Stimulated activated CD8-positive, alpha-beta memory T cell treated with anti-CD3 and anti-CD28 coated beads, Interleukin-2, amount 100 ng/mL, for 48 hours (primary cell): ENCODE results near the gene PPID.
"Not testable (repeated sequence)": the region's sequence is repeated elsewhere in the genome, so short reads cannot be mapped to it uniquely, and the experiment has no call there.

ENCODE experiments used
- DNase-seq, 2 donors: peaks; one replicate each; pipeline ENCODE4 v3.0.0-alpha.2; 2020; ENCODE audit warnings: low read depth in 2 of 2

The PPID gene

DNA sequence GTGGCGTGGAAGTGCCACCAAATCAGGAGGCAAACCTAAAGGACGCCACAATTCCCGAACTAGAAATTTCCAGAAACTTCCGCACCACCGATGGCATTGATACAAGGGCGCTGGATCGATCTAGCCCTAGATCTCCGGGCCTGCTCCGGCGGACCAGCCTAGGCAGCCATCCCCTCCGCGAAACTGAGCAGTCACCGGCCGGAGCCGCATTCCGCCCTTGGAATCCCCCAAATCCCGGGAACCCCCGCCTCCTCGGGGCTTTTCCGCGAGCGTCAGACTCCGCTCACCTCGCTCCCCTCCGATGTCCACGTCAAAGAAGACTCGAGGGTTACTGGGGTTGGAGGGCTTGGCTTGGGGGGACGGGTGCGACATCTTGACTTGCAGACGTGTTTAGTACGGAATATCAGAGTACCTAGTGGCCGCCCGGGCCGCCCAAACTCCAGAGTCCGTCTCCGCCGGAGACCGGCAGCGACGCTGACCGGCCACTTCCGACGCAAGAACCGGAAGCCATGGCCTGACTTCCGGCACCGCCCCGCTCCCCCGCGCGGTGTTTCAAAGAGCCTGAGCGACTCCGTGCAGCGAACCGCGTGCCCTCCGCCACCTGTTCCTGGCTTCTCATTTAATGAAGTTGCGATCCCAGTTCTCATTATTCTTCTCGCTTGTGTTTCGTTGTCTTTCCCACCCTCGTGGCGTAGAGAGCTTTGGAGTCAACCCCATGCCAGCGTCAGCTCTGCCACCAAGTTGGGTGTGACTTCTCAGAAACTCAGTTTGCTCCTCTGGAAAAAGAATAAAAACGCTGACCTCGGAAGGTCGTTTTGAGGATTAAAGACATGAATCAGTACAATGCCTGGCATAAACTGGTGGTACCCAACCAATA lies at the start of gene PPID:
Gene PPID (minus strand): TSS at position 480 of the 877 bp plus-strand sequence. CDS start 108 bp downstream, at position 372.
- DNase-seq, result peak; percentile 72 to 80

DNA sequence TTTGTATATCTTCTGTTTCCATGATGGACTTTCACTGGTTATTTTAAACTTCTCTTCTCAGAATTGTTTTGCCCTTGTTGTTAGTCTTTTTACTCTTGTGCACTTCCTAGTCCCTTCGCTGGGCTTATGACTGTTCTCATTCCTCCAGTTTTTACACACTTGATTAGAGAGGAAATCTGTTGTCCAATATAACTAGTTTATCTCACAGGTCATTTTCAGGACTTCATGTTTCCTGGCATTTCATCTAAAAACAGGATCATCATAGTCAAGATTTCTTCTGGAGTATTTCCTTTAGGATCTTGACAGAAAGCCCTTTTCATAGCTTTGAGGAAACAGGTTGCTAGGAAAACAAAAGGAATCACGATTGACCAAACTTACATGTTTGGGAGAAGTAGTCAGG lies 48.6 kb upstream of the PPID start:
- no peak for DNase-seq

DNA sequence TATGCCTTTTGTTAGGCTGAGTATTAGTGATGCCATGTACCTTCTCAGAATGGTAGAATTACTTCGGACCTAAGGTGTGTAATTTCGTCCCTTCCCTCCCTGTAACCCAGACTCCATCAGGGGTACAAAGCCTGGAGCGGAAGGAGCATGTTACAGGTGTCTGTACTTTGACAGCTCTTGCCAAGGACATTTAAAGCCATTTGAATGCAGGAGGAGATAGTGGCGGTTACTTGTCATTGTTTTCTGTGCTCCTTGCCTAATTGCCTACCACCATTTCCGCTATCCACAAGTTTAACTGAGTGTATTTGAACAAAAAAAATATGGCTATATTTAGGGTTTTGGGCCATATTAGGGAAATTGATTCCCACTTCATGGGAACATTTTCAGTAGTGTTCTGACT lies 47.5 kb upstream of the PPID start:
- DNase-seq, result no peak

DNA sequence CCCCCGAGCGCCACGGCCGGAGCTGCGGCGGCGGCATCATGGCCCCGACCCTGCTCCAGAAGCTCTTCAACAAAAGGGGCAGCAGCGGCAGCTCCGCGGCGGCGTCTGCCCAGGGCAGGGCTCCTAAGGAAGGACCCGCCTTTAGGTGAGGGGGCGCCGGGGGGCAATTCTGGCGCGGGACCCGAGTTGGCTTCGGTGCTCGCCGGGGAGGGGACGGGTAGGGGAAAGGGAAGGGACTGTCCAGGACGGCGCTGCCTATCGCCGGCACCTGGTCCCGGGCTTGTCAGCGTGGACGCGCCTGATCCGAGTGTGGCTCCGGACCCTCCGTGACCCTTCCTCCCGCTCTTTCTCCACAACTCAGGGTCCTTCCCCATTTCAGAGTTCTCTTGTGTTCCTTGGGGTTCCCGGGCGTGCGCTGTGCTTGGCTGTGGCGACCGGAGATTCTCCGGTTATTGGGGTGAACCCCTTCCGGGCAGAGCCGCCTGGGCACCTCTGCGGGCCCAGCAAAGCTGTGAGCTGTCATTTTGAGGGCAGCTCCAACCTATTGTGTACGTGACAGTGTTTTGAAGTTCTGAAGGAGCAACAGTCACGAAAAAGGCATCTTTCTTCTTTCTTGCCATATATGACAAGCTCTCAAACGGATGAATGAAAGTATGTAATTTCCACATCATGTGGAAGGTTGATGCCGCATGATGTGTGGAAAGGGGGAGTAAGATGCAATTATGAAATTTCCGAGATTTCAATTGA lies 46.2 kb upstream of the PPID start:
- DNase-seq, result peak; percentile 16 to 23

DNA sequence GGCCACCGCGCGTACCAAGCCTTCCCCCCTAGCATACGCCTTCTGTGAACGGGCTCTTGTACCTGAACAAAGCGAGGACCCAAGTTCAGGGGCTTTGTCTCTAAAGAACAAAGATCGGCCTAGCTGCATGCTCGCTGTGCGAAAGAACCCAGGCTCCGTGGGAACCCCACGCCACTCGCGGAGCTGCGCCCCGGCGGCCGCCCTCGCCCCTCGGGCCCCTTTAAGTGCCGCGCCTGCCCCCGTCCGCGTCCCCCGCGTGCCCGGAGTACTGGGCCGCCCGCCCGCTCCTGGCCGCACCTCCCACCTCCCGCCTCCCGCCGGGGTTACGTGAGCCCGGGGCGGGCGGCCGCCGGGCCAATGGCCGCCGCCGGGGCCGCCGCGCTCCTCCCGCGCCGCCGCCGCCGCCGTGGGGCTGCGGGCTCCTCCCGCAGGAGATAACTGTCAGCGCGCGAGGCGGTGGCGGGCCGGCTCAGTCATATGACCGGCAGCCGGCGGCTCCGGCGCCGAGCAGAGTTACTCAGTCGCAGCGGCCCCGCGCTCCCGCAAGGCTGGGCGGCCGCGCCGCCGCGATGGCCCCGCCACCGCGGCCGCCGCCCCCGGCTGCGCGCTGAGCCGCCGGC lies 45.5 kb upstream of the PPID start, which contains the start of gene FNIP2:
Gene FNIP2 (plus strand): TSS at position 472 of the 620 bp plus-strand sequence. CDS start 187 bp downstream, outside the sequence.
- DNase-seq, result peak; percentile 49 to 60

DNA sequence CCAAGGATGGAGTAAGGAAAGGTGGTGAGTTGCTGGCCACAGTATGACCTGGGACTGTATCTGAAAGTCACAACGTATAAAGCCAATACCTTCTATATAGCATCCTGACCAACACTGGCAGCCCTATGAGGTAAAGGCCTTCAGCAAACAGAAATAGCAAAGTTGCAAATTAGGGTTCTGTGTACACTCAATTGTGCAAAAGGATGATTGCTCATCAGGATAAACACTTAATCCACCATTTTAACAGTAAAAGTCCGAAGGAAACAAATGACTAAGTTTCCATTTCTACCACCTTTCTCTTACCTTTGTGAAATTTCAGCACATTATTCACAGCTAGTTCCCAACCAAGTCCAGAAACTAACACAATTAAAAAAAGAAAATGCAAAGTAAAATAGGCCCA lies 44.3 kb upstream of the PPID start:
- no peak for DNase-seq

DNA sequence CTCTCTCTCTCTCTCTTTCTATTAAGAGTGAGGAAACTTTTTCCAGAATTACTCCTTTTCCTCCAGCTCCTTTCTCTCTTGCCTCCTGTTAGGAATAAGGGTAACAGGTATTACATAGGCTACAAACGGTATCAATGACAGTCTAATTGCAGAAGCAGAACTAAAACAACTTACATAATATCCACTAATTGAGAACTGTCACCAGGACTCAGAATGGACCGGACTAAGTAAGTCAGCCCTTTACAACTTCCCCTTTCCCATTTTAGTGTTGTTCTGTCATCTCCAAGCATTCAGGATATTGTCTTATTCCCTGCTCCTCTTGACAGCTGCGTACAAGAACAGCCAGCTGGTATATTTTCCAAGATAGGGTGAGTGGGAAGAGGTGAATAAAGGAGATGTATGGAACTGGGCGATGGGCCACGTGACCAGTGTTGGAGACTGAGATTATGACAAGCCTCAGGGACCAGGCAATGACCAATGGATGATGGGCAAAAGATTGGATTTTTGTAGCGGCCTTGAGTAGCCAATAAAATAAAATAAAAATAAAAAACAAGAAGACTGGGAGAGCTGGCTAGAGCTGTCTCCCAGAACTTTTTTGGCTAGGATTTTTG lies 43.3 kb upstream of the PPID start:
- no peak for DNase-seq

DNA sequence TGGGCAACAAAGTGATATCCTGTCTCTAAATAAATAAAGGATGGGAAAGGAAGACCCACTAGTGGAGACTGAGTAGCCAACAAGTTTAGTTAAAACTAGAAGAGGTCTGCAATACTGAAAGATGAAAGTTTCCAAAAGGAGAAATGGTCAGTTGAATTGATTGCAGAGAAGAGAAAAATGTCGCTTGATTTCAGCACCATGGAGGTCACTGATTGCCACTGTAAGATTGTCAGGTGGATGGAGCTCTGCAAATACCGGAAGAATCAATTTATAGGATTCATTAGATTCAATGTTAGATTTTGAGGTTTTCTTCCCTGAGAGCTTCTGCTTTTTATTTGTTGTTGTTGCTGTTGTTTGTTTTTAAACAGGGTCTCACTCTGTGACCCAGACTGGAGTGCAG lies 40.3 kb upstream of the PPID start:
- no peak for DNase-seq

DNA sequence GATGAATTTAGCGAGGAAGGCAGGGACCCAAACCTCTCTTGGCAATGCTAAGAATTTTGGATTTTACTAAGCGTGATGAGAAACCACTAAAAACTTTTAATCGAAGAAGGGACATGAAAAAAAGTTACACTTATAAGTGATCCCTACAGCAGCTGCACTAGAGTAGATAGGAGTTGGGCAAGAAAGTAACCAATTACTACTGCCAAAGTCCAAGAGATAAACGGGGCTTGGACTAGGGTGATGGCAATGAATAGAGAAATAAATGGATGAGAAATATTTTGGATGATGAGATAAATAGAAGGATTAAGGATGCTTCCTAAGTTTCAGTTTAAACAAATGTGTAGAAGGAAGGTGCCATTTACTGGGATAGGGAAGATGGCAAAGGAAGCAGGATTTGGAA lies 39.4 kb upstream of the PPID start:
- no peak for DNase-seq

DNA sequence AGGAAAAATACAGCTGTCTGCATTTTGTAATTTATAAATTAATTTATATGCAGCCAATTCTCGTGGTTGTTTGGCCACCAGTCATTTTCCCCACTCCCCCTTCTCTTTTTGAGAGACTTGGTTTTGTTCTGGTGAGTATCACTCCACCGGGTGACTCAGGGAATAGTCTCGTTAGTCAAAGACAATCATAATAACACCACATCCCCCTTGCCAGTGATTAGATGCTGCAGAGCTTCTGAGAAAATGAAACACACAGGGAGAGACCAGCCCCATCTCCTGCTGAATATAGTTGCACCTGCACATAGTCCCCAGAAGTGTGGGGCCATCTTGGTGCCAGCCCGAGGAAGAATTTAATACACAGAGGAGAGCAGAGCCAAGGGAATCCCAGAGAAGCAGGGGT lies 37.7 kb upstream of the PPID start:
- DNase-seq, result no peak

DNA sequence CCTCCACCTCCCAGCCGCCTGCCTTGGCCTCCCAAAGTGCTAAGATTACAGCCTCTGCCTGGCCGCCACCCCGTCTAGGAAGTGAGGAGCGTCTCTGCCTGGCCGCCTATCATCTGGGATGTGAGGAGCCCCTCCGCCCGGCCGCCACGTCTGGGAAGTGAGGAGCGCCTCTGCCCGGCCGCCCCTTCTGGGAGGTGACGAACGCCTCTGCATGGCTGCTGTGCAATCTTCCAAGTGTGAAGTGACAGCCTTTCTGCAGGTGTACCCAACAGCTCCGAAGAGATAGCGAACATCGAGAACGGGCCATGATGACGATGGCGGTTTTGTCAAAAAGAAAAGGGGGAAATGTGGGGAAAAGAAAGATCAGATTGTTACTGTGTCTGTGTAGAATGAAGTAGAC lies 36.3 kb upstream of the PPID start:
- not testable (repeated sequence) for DNase-seq

DNA sequence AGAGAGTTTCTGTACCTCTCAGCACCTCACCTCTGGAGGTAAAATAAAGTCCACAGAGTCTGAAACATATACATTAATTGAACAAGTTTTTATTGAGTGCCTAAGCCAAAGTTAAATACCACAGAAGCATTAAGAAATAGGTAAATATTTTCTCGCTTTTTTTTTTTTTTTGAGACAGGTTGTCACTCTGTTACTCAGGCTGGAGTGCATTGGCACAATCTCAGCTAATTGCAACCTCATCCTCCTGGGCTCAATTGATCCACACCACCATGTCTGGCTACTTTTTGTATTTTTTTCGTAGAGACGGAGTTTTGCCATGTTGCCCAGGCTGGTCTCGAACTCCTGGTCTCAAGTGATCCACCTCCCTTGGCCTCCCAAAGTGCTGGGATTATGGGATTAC lies 35.5 kb upstream of the PPID start:
- no peak for DNase-seq

DNA sequence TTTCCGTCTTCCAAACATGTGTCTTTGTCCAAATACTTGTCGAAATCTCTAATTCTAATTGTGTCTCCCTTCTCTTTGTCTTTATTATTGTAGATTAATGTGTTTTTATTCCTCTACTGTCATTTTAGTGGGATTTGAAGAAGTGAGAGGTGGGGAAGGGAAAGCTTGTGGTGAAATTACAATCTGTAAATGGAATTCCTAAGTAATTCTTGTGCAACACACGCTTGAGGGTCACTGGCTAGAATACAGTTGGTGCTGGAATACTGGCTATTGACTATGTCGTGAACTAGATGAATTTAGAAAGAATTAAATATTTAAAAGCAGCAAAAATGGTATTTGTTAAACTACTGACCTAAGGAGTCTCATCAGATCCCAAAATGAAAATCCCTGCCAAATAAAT lies 34.9 kb upstream of the PPID start:
- DNase-seq, result no peak

DNA sequence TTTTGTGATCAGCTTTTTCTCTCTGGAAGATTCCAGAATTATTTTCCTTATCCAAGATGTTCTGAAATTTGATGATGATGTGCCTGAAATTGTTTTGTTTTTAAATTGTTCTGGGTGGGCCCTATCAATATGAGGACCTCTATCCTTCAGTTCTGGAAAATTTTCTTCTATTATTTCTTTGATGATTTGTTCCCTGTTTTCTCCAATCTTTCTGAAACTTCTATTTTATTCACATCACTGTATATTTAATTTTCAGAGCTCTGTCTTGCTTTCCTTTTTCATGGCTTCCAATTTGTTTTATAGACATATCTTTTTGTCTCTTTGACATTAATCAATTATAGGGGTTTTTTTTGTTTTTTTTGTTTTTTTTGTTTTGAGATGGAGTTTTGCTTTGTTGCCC lies 33.4 kb upstream of the PPID start:
- DNase-seq, result no peak

DNA sequence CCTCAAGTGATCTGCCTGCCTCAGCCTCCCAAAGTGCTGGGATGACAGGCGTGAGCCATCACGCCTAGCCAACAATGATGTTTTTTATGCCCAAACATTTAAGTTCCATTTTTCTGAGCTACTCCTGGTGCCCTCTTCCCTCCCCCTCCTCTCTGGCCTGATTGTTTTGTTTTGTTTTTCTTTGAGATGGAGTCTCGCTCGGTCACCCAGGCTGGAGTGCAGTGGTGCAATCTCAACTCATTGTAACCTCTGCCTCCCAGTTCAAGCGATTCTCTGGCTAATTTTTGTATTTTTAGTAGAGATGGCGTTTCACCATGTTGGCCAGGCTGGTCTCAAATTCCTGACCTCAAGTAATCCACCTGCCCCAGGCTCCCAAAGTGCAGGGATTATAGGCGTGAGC lies 32.6 kb upstream of the PPID start:
- not testable (repeated sequence) for DNase-seq

DNA sequence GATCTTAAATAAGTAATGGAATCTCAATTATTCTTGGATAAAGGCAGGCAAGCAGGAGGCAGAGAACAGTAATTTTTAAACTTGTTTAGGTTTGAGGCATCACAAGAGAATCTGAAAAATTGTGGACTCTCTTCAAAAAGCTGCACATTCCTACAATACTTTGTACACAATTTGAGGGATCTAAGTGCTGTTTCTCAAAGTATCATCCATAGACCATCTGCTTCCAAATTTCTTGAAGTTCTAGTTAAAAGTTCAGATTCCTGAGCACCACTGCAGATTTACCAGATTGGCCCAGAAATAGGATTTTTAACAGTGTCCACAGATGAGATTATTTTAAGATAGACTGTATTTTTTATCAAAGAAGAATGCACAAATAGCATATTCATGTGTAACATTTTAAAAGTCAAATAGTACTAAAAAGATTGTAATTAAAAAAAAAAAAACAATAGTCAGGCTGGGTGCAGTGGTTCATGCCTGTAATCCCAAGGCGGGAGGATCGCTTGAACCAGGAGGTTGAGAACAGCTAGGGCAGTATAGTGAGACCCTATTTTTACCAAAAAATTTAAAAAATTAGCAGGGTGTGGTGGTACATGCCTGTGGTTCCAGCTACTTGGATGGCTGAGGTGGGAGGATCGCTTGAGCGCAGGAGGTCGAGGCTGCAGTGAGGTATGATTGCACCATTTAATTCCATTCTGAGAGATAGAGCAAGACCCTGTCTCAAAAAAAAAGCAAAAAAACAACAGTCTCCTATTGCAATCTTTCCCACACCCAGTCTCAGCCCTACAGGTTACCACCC lies 31.4 kb upstream of the PPID start:
- DNase-seq, result no peak

DNA sequence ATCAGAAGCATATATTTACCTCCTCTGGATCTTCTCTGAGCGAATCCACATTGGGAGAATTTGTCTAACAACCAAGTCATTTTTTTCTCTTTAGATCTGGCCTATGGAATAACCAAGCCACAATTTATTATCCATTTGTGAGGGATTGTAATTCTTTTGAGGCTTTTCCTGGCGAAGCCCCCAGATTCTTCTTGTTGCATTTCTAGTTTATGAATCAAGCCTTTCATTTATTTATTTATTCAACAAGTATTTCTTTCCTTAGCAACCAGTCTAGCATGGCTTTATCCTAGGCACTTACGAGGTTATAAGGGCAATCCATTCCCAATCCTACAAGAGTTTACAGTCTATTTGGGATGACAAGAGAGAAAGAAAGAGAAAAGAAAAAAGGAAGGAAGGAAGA lies 27.2 kb upstream of the PPID start:
- DNase-seq, result no peak

DNA sequence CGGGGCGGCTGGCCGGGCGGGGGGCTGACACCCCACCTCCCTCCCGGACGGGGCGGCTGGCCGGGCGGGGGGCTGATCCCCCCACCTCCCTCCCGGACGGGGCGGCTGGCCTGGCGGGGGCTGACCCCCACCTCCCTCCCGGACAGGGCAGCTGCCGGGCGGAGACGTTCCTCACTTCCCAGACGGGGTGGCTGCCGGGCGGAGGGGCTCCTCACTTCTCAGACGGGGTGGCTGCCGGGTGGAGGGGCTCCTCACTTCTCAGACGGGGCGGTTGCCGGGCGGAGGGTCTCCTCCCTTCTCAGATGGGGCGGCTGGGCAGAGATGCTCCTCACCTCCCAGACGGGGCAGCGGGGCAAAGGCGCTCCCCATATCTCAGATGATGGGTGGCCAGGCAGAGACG lies 23.3 kb upstream of the PPID start:
- DNase-seq, result not testable (repeated sequence)

DNA sequence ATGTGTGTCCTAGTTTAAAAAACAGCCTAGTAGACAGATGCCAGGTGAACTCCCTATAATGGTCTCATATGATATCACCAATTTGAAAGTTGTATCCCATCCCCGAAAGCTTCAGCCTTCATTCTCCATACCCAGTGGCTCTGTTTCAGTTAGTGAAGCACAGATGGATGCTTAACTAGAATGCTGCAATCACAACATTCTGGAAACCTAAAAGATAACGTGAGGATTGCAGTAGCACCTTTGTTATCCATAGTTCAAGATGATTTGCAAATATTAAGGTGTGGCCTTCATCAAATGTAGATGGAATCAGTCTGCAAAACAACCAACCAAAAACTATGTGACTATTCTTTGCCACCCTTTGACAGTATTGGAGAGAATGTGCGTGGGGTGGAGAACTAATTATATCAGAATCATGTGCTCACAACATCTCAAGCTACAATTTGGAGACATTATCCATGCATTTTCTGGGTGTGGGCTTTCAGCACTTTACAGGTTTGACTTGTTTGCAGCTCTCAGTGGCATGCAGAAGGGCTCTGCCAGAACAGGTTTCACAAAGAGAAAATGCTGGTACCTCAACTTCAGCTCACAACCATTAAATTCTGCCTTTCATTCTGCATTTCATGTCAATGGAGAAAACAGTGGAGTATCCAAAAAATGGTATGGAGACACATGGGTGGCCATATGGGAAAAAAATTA lies 18.3 kb upstream of the PPID start:
- no peak for DNase-seq

DNA sequence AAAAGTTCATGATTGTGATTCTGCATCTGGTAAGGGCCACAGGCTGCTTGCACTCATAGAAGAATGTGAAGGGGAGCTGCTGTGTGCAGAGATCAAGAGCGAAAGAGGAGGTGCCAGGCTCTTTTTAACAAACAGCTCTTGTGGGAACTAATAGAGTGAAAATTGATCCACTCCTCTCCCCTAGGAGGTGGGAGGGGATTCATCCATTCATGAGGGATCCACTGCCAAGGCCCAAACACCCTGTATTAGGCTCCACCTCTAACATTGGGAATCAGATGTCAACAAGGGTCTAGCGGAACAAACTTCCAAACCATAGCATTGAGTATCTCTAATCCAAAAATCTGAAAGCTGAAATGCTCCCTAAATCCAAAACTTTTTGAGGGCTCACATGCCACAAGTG lies 16.4 kb upstream of the PPID start:
- DNase-seq, result no peak

DNA sequence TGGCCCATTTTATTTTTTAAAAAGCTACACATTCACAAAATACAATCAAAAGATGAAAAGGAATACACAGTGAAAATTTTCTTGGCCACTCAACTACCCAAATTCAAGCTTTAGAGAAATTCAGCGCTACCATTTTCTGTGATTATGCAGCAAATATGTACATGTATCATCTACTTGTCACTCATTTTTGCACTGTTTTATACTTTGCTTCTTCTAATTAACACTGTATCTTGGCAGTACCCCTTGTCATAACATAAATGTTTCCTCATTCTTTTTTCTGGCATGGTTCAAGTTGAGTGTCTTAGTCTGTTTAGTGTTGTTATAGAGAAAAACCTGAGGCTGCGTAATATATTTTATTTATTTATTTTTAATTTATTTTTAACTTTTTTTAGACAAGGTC lies 15.7 kb upstream of the PPID start:
- no peak for DNase-seq
